Measurements from ENCODE around the gene CHRDL2.
A peak's percentile ranks its signal among the peaks of the same experiment; 100 is the strongest.

The CHRDL2 gene

GRCh38 chr11:74710281-74710938, 20.8 kb downstream of the CHRDL2 start:
- Histone ChIP-seq H3K36me3 (ENCODE audit: insufficient read depth, low read length) (no peaks in the 10 kb centered on the region), H3K9ac (ENCODE audit: insufficient read length) (no peak overlapping the region), H3K27ac (peak overlapping the region; percentile 73), H3K9me3 (ENCODE audit: low read depth, low read length) (no peaks in the 10 kb centered on the region), H3K4me3 (peak overlapping the region; percentile 14; the same call in 1 of the 2 replicates)
- TF ChIP-seq POLR2AphosphoS5 (IDR thresholded peaks at IDR 0.05; ENCODE audit: borderline replicate concordance, low read depth, low read length) (no peak), FOXP2 (optimal IDR thresholded peaks at IDR 0.05; ENCODE audit: control extremely low read depth, extremely low read length, insufficient read depth) (no peak), EZH2 (IDR thresholded peaks at IDR 0.05) (no peak)
- no peak for DNase-seq (ENCODE audit: low read depth, low spot score)

- no peaks in the 10 kb centered on the region for H3K9me3 ChIP-seq (ENCODE audit: low read depth, low read length)
- DNase-seq (ENCODE audit: low read depth, low spot score): no peak
- TF ChIP-seq FOXP2 (optimal IDR thresholded peaks at IDR 0.05; ENCODE audit: control extremely low read depth, extremely low read length, insufficient read depth) (no peak), EZH2 (IDR thresholded peaks at IDR 0.05) (no peak), POLR2AphosphoS5 (IDR thresholded peaks at IDR 0.05; ENCODE audit: borderline replicate concordance, low read depth, low read length) (no peak)
- no peak overlapping the region for H3K27ac ChIP-seq
- H3K9ac ChIP-seq (ENCODE audit: insufficient read length): no peak overlapping the region
- no peaks in the 10 kb centered on the region for H3K36me3 ChIP-seq (ENCODE audit: insufficient read depth, low read length)
- no peak overlapping the region for H3K4me3 ChIP-seq
Measured at GRCh38 chr11:74709175-74709574, 22.1 kb downstream of the CHRDL2 start.

GRCh38 chr11:74707602-74708510, 23.4 kb downstream of the CHRDL2 start:
- no peak for DNase-seq (ENCODE audit: low read depth, low spot score)
- H3K9ac ChIP-seq (ENCODE audit: insufficient read length): no peak overlapping the region
- no peaks in the 10 kb centered on the region for H3K36me3 ChIP-seq (ENCODE audit: insufficient read depth, low read length)
- H3K4me3 ChIP-seq: no peak overlapping the region
- H3K27ac ChIP-seq: no peak overlapping the region
- H3K9me3 ChIP-seq (ENCODE audit: low read depth, low read length): no peaks in the 10 kb centered on the region
- TF ChIP-seq POLR2AphosphoS5 (IDR thresholded peaks at IDR 0.05; ENCODE audit: borderline replicate concordance, low read depth, low read length): no peak
- TF ChIP-seq FOXP2 (optimal IDR thresholded peaks at IDR 0.05; ENCODE audit: control extremely low read depth, extremely low read length, insufficient read depth): no peak
- TF ChIP-seq EZH2 (IDR thresholded peaks at IDR 0.05): no peak

- Histone ChIP-seq H3K9ac (ENCODE audit: insufficient read length) (no peak overlapping the region), H3K27ac (no peak overlapping the region), H3K9me3 (ENCODE audit: low read depth, low read length) (no peaks in the 10 kb centered on the region), H3K4me3 (no peak overlapping the region), H3K36me3 (ENCODE audit: insufficient read depth, low read length) (no peaks in the 10 kb centered on the region)
- DNase-seq (ENCODE audit: low read depth, low spot score): no peak
- TF ChIP-seq EZH2 (IDR thresholded peaks at IDR 0.05) (no peak), FOXP2 (optimal IDR thresholded peaks at IDR 0.05; ENCODE audit: control extremely low read depth, extremely low read length, insufficient read depth) (no peak), POLR2AphosphoS5 (IDR thresholded peaks at IDR 0.05; ENCODE audit: borderline replicate concordance, low read depth, low read length) (no peak)
Measured at GRCh38 chr11:74707182-74707581, 24.0 kb downstream of the CHRDL2 start.

- no peak for TF ChIP-seq POLR2AphosphoS5 (IDR thresholded peaks at IDR 0.05; ENCODE audit: borderline replicate concordance, low read depth, low read length)
- no peak for TF ChIP-seq FOXP2 (optimal IDR thresholded peaks at IDR 0.05; ENCODE audit: control extremely low read depth, extremely low read length, insufficient read depth)
- no peak for TF ChIP-seq EZH2 (IDR thresholded peaks at IDR 0.05)
- no peaks in the 10 kb centered on the region for H3K9me3 ChIP-seq (ENCODE audit: low read depth, low read length)
- no peak overlapping the region for H3K4me3 ChIP-seq
- H3K27ac ChIP-seq: no peak overlapping the region
- no peak for DNase-seq (ENCODE audit: low read depth, low spot score)
- no peaks in the 10 kb centered on the region for H3K36me3 ChIP-seq (ENCODE audit: insufficient read depth, low read length)
- no peak overlapping the region for H3K9ac ChIP-seq (ENCODE audit: insufficient read length)
Measured at GRCh38 chr11:74703211-74703610, 28.0 kb downstream of the CHRDL2 start.

GRCh38 chr11:74702383-74703007, 28.7 kb downstream of the CHRDL2 start:
- Histone ChIP-seq H3K36me3 (ENCODE audit: insufficient read depth, low read length) (no peaks in the 10 kb centered on the region), H3K9me3 (ENCODE audit: low read depth, low read length) (no peaks in the 10 kb centered on the region), H3K9ac (ENCODE audit: insufficient read length) (no peak overlapping the region), H3K4me3 (no peak overlapping the region), H3K27ac (no peak overlapping the region)
- TF ChIP-seq EZH2 (IDR thresholded peaks at IDR 0.05) (no peak), FOXP2 (optimal IDR thresholded peaks at IDR 0.05; ENCODE audit: control extremely low read depth, extremely low read length, insufficient read depth) (no peak), POLR2AphosphoS5 (IDR thresholded peaks at IDR 0.05; ENCODE audit: borderline replicate concordance, low read depth, low read length) (no peak)
- DNase-seq (ENCODE audit: low read depth, low spot score): peak; percentile 42

GRCh38 chr11:74701351-74701750, 29.9 kb downstream of the CHRDL2 start:
- DNase-seq (ENCODE audit: low read depth, low spot score): no peak
- H3K9me3 ChIP-seq (ENCODE audit: low read depth, low read length): no peaks in the 10 kb centered on the region
- TF ChIP-seq EZH2 (IDR thresholded peaks at IDR 0.05) (no peak), FOXP2 (optimal IDR thresholded peaks at IDR 0.05; ENCODE audit: control extremely low read depth, extremely low read length, insufficient read depth) (no peak), POLR2AphosphoS5 (IDR thresholded peaks at IDR 0.05; ENCODE audit: borderline replicate concordance, low read depth, low read length) (no peak)

More at GRCh38 chr11:74701351-74701750, 29.9 kb downstream of the CHRDL2 start:
- Histone ChIP-seq H3K27ac (no peak overlapping the region), H3K36me3 (ENCODE audit: insufficient read depth, low read length) (no peaks in the 10 kb centered on the region), H3K4me3 (no peak overlapping the region), H3K9ac (ENCODE audit: insufficient read length) (no peak overlapping the region)
